T-helper 2 cell treated with Interferon-gamma antibody and Interleukin-4, amounts not matched to agents 100 ng/mL and 5 ng/mL, for 36 hours (primary cell): ENCODE data around the gene NKAIN1. TPM values are rescaled to one million over a fixed set of nuclear protein-coding genes. Genes with fewer than 3 reads are reported as not detected.
"Not testable (repeated sequence)": the region's sequence is repeated elsewhere in the genome, so short reads cannot be mapped to it uniquely, and the experiment has no call there.

Source experiments
- intact Hi-C: fragments of 100-400 bp; cut with micrococcal nuclease; formaldehyde crosslinking; loops from one replicate; pipeline ENCODE4 v1.15.1; 2023
- total RNA-seq: library from RNA; stranded (reverse); gene quantifications from 2 replicates; pipeline ENCODE4 v1.2.3, GENCODE V29; 2022

The NKAIN1 gene
- total RNA-seq, 1 donor from 2014 or later, result not detected

- intact Hi-C loops, result no loop called here
These were observed 41.5 kb downstream of the NKAIN1 start for GRCh38 chr1:31198150-31198549.

GRCh38 chr1:31196685-31197084, 43.0 kb downstream of the NKAIN1 start:
- intact Hi-C loops, result no loop called here

- intact Hi-C loops, result not testable (repeated sequence)
These were observed 44.4 kb downstream of the NKAIN1 start for GRCh38 chr1:31195267-31195666.

GRCh38 chr1:31193729-31194128, 46.0 kb downstream of the NKAIN1 start:
- intact Hi-C loops, result no loop called here

- intact Hi-C loops, result no loop called here
These were observed 48.4 kb downstream of the NKAIN1 start for GRCh38 chr1:31191281-31191680.

- intact Hi-C loops, result no loop called here
These were observed 49.7 kb downstream of the NKAIN1 start for GRCh38 chr1:31189696-31190674.

GRCh38 chr1:31183927-31184554, 55.6 kb downstream of the NKAIN1 start:
- intact Hi-C loops, result loop anchor here (1.0 to 5.0 kb wide), 2 partner anchors 238 to 365 kb away; no protein-coding TSS in a partner anchor

GRCh38 chr1:31183126-31183525, 56.6 kb downstream of the NKAIN1 start:
- intact Hi-C loops, result loop anchor here (5.0 kb wide), 1 partner anchor 239 kb away; no protein-coding TSS in a partner anchor

- intact Hi-C loops, result loop anchor here (5.0 kb wide), 1 partner anchor 240 kb away; no protein-coding TSS in a partner anchor
These were observed 57.3 kb downstream of the NKAIN1 start for GRCh38 chr1:31182352-31182751.

- intact Hi-C loops, result loop anchor here (5.0 kb wide), 1 partner anchor 241 kb away; no protein-coding TSS in a partner anchor
These were observed 58.0 kb downstream of the NKAIN1 start for GRCh38 chr1:31181515-31182343.

- intact Hi-C loops, result loop anchor here (5.0 kb wide), 1 partner anchor 242 kb away; no protein-coding TSS in a partner anchor
These were observed 59.3 kb downstream of the NKAIN1 start for GRCh38 chr1:31180338-31180737.

GRCh38 chr1:31176291-31176690, 63.4 kb downstream of the NKAIN1 start:
- intact Hi-C loops, result not testable (repeated sequence)

GRCh38 chr1:31170486-31170735, 69.3 kb downstream of the NKAIN1 start:
- intact Hi-C loops, result no loop called here

GRCh38 chr1:31166462-31166861, 73.2 kb downstream of the NKAIN1 start:
- intact Hi-C loops, result loop anchor here (10.0 kb wide), 1 partner anchor 128 kb away; the partner anchor contains the start of genes SNRNP40 and ZCCHC17

GRCh38 chr1:31164291-31164690, 75.4 kb downstream of the NKAIN1 start:
- intact Hi-C loops, result loop anchor here (5.0 to 10.0 kb wide), 2 partner anchors 131 to 258 kb away; partner anchors contain the start of genes SNRNP40 and ZCCHC17

GRCh38 chr1:31163866-31164265, 75.8 kb downstream of the NKAIN1 start:
- intact Hi-C loops, result loop anchor here (5.0 to 10.0 kb wide), 2 partner anchors 131 to 258 kb away; partner anchors contain the start of genes SNRNP40 and ZCCHC17

- intact Hi-C loops, result loop anchor here (5.0 to 10.0 kb wide), 2 partner anchors 133 to 261 kb away; partner anchors contain the start of genes SNRNP40 and ZCCHC17
These were observed 78.1 kb downstream of the NKAIN1 start for GRCh38 chr1:31161571-31161970.

- intact Hi-C loops, result loop anchor here (5.0 to 10.0 kb wide), 2 partner anchors 135 to 262 kb away; partner anchors contain the start of genes SNRNP40 and ZCCHC17
These were observed 79.6 kb downstream of the NKAIN1 start for GRCh38 chr1:31159869-31160611.

GRCh38 chr1:31159323-31159722, 80.4 kb downstream of the NKAIN1 start:
- intact Hi-C loops, result no loop called here

- intact Hi-C loops, result no loop called here
These were observed 84.4 kb downstream of the NKAIN1 start for GRCh38 chr1:31155216-31155806.
